Stimulated activated naive CD8-positive, alpha-beta T cell treated with anti-CD3 and anti-CD28 coated beads, Interleukin-15, Interleukin-2, amounts not matched to agents 100 ng/mL and 50 ng/mL, for 24 hours (primary cell): ENCODE measurements around the gene MIPEP.
"Not testable (repeated sequence)": the region's sequence is repeated elsewhere in the genome, so short reads cannot be mapped to it uniquely, and the experiment has no call there.

Experiments
- H3K27ac Mint-ChIP-seq: one replicate; pipeline ENCODE4 v1.8.0; 2021; ENCODE audit warnings: mild to moderate bottlenecking, mixed read lengths
- H3K27me3 Mint-ChIP-seq: one replicate; pipeline ENCODE4 v1.8.0; 2021; ENCODE audit warnings: mixed read lengths
- H3K36me3 Mint-ChIP-seq: one replicate; pipeline ENCODE4 v1.8.0; 2021; ENCODE audit warnings: low read depth, mixed read lengths
- H3K4me1 Mint-ChIP-seq: one replicate; pipeline ENCODE4 v1.8.0; 2021; ENCODE audit warnings: low read depth, mixed read lengths
- H3K4me3 Mint-ChIP-seq: one replicate; pipeline ENCODE4 v1.8.0; 2021; ENCODE audit warnings: mild to moderate bottlenecking, mixed read lengths
- H3K9me3 Mint-ChIP-seq: one replicate; pipeline ENCODE4 v1.8.0; 2021; ENCODE audit warnings: mixed read lengths

MIPEP gene

GRCh38 chr13:23771552-23771951 lies 117.6 kb downstream of the MIPEP start:
- peaks cover 9% of the 10 kb centered on the region for H3K36me3 Mint-ChIP-seq
- H3K4me1 Mint-ChIP-seq: peaks cover 10% of the 10 kb centered on the region
- no peak overlapping the region for H3K27ac Mint-ChIP-seq
- no peak overlapping the region for H3K4me3 Mint-ChIP-seq
- no peaks in the 10 kb centered on the region for H3K9me3 Mint-ChIP-seq
- no peaks in the 10 kb centered on the region for H3K27me3 Mint-ChIP-seq

GRCh38 chr13:23770973-23771372 lies 118.2 kb downstream of the MIPEP start:
- no peaks in the 10 kb centered on the region for H3K27me3 Mint-ChIP-seq
- peaks cover 7% of the 10 kb centered on the region for H3K36me3 Mint-ChIP-seq
- H3K9me3 Mint-ChIP-seq: no peaks in the 10 kb centered on the region
- no peak overlapping the region for H3K27ac Mint-ChIP-seq
- H3K4me1 Mint-ChIP-seq: peaks cover 5% of the 10 kb centered on the region
- H3K4me3 Mint-ChIP-seq: no peak overlapping the region

GRCh38 chr13:23770428-23770827 lies 118.8 kb downstream of the MIPEP start:
- H3K4me1 Mint-ChIP-seq: peaks cover 4% of the 10 kb centered on the region
- H3K27me3 Mint-ChIP-seq: no peaks in the 10 kb centered on the region
- H3K9me3 Mint-ChIP-seq: no peaks in the 10 kb centered on the region
- H3K36me3 Mint-ChIP-seq: peaks cover 4% of the 10 kb centered on the region
- H3K4me3 Mint-ChIP-seq: no peak overlapping the region
- no peak overlapping the region for H3K27ac Mint-ChIP-seq

- Mint-ChIP-seq H3K4me3 (no peak overlapping the region), H3K27me3 (no peaks in the 10 kb centered on the region), H3K27ac (no peak overlapping the region), H3K4me1 (peaks cover 4% of the 10 kb centered on the region), H3K36me3 (no peaks in the 10 kb centered on the region), H3K9me3 (no peaks in the 10 kb centered on the region)
Observed at GRCh38 chr13:23769401-23769800, 119.8 kb downstream of the MIPEP start.

GRCh38 chr13:23767838-23768237 lies 121.4 kb downstream of the MIPEP start:
- Mint-ChIP-seq H3K36me3 (no peaks in the 10 kb centered on the region), H3K27ac (no peak overlapping the region), H3K4me3 (no peak overlapping the region), H3K4me1 (peaks cover 4% of the 10 kb centered on the region), H3K9me3 (no peaks in the 10 kb centered on the region), H3K27me3 (no peaks in the 10 kb centered on the region)

GRCh38 chr13:23766939-23767338 lies 122.3 kb downstream of the MIPEP start:
- H3K9me3 Mint-ChIP-seq: no peaks in the 10 kb centered on the region
- H3K36me3 Mint-ChIP-seq: no peaks in the 10 kb centered on the region
- no peaks in the 10 kb centered on the region for H3K27me3 Mint-ChIP-seq
- H3K27ac Mint-ChIP-seq: no peak overlapping the region
- H3K4me1 Mint-ChIP-seq: peaks cover 4% of the 10 kb centered on the region
- H3K4me3 Mint-ChIP-seq: no peak overlapping the region

GRCh38 chr13:23766283-23766682 lies 122.9 kb downstream of the MIPEP start:
- Mint-ChIP-seq H3K27ac (no peak overlapping the region), H3K4me1 (no peaks in the 10 kb centered on the region), H3K27me3 (no peaks in the 10 kb centered on the region), H3K9me3 (no peaks in the 10 kb centered on the region), H3K36me3 (no peaks in the 10 kb centered on the region), H3K4me3 (no peak overlapping the region)

- Mint-ChIP-seq H3K27me3 (no peaks in the 10 kb centered on the region), H3K36me3 (no peaks in the 10 kb centered on the region), H3K9me3 (no peaks in the 10 kb centered on the region), H3K4me1 (no peaks in the 10 kb centered on the region), H3K27ac (no peak overlapping the region), H3K4me3 (no peak overlapping the region)
Observed at GRCh38 chr13:23765531-23765930, 123.7 kb downstream of the MIPEP start.

- no peaks in the 10 kb centered on the region for H3K27me3 Mint-ChIP-seq
- no peak overlapping the region for H3K27ac Mint-ChIP-seq
- no peaks in the 10 kb centered on the region for H3K4me1 Mint-ChIP-seq
- no peaks in the 10 kb centered on the region for H3K9me3 Mint-ChIP-seq
- H3K36me3 Mint-ChIP-seq: peaks cover 6% of the 10 kb centered on the region
- no peak overlapping the region for H3K4me3 Mint-ChIP-seq
Observed at GRCh38 chr13:23763318-23763717, 125.9 kb downstream of the MIPEP start.

- not testable (repeated sequence) for H3K4me1 Mint-ChIP-seq, H3K9me3 Mint-ChIP-seq
Observed at GRCh38 chr13:23761760-23762159, 127.4 kb downstream of the MIPEP start.

GRCh38 chr13:23760000-23760399 lies 129.2 kb downstream of the MIPEP start:
- Mint-ChIP-seq H3K36me3 (peaks cover 10% of the 10 kb centered on the region), H3K27me3 (no peaks in the 10 kb centered on the region), H3K9me3 (no peaks in the 10 kb centered on the region), H3K27ac (no peak overlapping the region), H3K4me1 (no peaks in the 10 kb centered on the region), H3K4me3 (no peak overlapping the region)

More at GRCh38 chr13:23761760-23762159, 127.4 kb downstream of the MIPEP start:
- H3K27ac Mint-ChIP-seq, H3K27me3 Mint-ChIP-seq, H3K36me3 Mint-ChIP-seq, H3K4me3 Mint-ChIP-seq: not testable (repeated sequence)

- no peaks in the 10 kb centered on the region for H3K27me3 Mint-ChIP-seq
- peaks cover 15% of the 10 kb centered on the region for H3K36me3 Mint-ChIP-seq
- peaks cover under 1% of the 10 kb centered on the region for H3K4me1 Mint-ChIP-seq
- no peak overlapping the region for H3K27ac Mint-ChIP-seq
- H3K4me3 Mint-ChIP-seq: no peak overlapping the region
- H3K9me3 Mint-ChIP-seq: no peaks in the 10 kb centered on the region
Observed at GRCh38 chr13:23758798-23759527, 130.2 kb downstream of the MIPEP start.

- Mint-ChIP-seq H3K27ac (no peak overlapping the region), H3K27me3 (no peaks in the 10 kb centered on the region), H3K4me1 (peaks cover 36% of the 10 kb centered on the region), H3K9me3 (no peaks in the 10 kb centered on the region), H3K36me3 (peaks cover 25% of the 10 kb centered on the region), H3K4me3 (no peak overlapping the region)
Observed at GRCh38 chr13:23754997-23755396, 134.2 kb downstream of the MIPEP start.

- H3K27ac Mint-ChIP-seq: no peak overlapping the region
Observed at GRCh38 chr13:23754506-23754905, 134.7 kb downstream of the MIPEP start.

GRCh38 chr13:23753458-23753857 lies 135.7 kb downstream of the MIPEP start:
- H3K36me3 Mint-ChIP-seq: peaks cover 20% of the 10 kb centered on the region
- no peaks in the 10 kb centered on the region for H3K27me3 Mint-ChIP-seq
- H3K4me1 Mint-ChIP-seq: peaks cover 36% of the 10 kb centered on the region
- peak overlapping the region; percentile 5 for H3K27ac Mint-ChIP-seq
- no peak overlapping the region for H3K4me3 Mint-ChIP-seq
- H3K9me3 Mint-ChIP-seq: no peaks in the 10 kb centered on the region

More at GRCh38 chr13:23754506-23754905, 134.7 kb downstream of the MIPEP start:
- H3K4me3 Mint-ChIP-seq: no peak overlapping the region
- no peaks in the 10 kb centered on the region for H3K9me3 Mint-ChIP-seq
- peaks cover 26% of the 10 kb centered on the region for H3K36me3 Mint-ChIP-seq
- H3K4me1 Mint-ChIP-seq: peaks cover 36% of the 10 kb centered on the region
- H3K27me3 Mint-ChIP-seq: no peaks in the 10 kb centered on the region
